ENCODE results near the gene TRAF1.

TRAF1 gene

GRCh38 chr9:120938851-120939250 lies 12.3 kb upstream of the TRAF1 start:
- DNase-seq = no peak

- no peak for DNase-seq
Observed at GRCh38 chr9:120937596-120937995, 11.0 kb upstream of the TRAF1 start.

- no peak for DNase-seq
Observed at GRCh38 chr9:120937127-120937526, 10.5 kb upstream of the TRAF1 start.

- DNase-seq = no peak
Observed at GRCh38 chr9:120936764-120937122, 10.1 kb upstream of the TRAF1 start.

GRCh38 chr9:120936011-120936763 lies 9.6 kb upstream of the TRAF1 start:
- peak; percentile 93 for DNase-seq

- no peak for DNase-seq
Observed at GRCh38 chr9:120935383-120935857, 8.8 kb upstream of the TRAF1 start.

GRCh38 chr9:120934281-120934680 lies 7.7 kb upstream of the TRAF1 start:
- no peak for DNase-seq

- no peak for DNase-seq
Observed at GRCh38 chr9:120933310-120934055, 6.9 kb upstream of the TRAF1 start.

- DNase-seq = no peak
Observed at GRCh38 chr9:120932086-120932823, 5.7 kb upstream of the TRAF1 start.

GRCh38 chr9:120931231-120932085 lies 4.9 kb upstream of the TRAF1 start:
- peak; percentile 87 for DNase-seq

GRCh38 chr9:120929229-120929791 lies 2.7 kb upstream of the TRAF1 start:
- no peak for DNase-seq

GRCh38 chr9:120928483-120929228 lies 2.1 kb upstream of the TRAF1 start:
- DNase-seq = peak; percentile 85

- DNase-seq = peak; percentile 53
Observed at GRCh38 chr9:120928015-120928482, 1.5 kb upstream of the TRAF1 start.

- peak; percentile 83 for DNase-seq
Observed at GRCh38 chr9:120927269-120928014, 846 bp upstream of the TRAF1 start.

- DNase-seq = peak; percentile 91
Observed at GRCh38 chr9:120925535-120926396, 830 bp downstream of the TRAF1 start.

GRCh38 chr9:120924698-120925534 lies 1.7 kb downstream of the TRAF1 start:
- peak; percentile 56 for DNase-seq

- DNase-seq = no peak
Observed at GRCh38 chr9:120923620-120924328, 2.8 kb downstream of the TRAF1 start.
